Measurements from ENCODE around the gene NEU2. TPM values are rescaled to one million over a fixed set of nuclear protein-coding genes. Genes with fewer than 3 reads are reported as not detected.

The NEU2 gene
- total RNA-seq, 4 donors from 2014 or later, result not detected

DNA sequence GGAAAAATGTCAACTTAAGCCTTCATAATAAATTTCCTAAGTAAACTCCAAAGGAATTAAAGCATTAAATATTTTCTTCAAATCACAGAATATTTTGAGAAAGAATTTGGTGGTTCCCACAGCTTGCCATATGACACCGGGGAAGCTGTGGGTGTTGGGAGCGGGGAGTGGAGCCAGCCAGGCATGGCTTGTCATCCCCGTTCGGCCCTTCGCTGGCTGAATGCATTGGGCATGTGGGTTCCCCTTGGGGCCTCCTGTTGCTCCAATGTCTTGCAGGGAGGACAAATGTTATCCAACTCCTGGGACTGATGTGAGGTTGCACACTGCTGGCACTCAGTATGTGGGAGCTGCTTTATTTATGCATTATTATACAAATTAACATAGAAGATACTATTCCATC lies 38.0 kb upstream of the NEU2 start:
- TF ChIP-seq, protein P1, sequence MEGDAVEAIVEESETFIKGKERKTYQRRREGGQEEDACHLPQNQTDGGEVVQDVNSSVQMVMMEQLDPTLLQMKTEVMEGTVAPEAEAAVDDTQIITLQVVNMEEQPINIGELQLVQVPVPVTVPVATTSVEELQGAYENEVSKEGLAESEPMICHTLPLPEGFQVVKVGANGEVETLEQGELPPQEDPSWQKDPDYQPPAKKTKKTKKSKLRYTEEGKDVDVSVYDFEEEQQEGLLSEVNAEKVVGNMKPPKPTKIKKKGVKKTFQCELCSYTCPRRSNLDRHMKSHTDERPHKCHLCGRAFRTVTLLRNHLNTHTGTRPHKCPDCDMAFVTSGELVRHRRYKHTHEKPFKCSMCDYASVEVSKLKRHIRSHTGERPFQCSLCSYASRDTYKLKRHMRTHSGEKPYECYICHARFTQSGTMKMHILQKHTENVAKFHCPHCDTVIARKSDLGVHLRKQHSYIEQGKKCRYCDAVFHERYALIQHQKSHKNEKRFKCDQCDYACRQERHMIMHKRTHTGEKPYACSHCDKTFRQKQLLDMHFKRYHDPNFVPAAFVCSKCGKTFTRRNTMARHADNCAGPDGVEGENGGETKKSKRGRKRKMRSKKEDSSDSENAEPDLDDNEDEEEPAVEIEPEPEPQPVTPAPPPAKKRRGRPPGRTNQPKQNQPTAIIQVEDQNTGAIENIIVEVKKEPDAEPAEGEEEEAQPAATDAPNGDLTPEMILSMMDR (IDR thresholded peaks at IDR 0.05), result no peak
- ATAC-seq (ENCODE audit: low FRiP score), result no peak
- DNase-seq (ENCODE audit: low spot score), result no peak

DNA sequence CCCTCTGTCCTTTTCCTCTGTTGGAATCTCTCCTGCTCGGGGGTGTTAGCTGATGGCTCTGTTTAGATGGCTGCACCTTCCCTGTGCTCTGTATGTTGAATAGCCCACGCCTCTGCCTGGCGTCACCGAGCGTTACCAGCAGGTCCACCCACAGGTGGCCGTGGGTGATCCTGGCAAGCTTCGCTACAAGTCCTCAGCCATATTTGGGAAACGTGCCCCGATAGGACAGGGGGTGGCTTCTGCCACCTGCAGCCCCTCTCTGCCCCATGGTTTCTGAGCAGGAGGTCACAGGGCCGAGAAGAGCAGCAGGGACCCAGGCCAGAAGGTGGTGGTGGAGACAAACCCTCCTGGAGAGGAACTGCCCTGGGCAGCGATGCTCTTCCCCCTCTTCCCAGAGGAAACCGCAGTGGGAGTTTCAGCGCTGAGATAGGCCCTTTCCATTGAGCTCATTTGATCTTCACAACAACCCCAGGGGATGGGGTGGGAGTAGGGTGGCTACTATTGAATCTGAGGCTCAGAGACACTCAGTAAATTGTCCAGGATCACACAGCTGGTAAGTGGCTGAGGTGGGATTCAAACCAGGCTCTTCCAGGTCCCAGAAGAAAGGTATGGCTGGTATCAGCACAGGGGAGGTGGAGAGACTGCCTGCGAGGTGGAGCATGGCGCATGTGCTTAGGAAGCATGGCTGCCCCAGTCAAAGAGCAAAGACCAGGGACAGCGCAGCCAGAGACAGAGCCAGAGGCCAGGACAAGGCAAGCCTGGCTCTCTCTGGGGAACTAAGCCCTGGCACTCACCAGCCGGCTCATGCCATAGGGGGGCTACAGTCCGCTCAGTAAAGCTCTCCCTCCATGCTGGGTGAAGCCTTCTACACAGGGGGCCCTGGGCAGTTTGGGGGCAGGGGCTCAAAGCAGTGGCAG lies 34.5 kb upstream of the NEU2 start:
- no peak for ATAC-seq (ENCODE audit: low FRiP score)
- TF ChIP-seq, protein P1 (IDR thresholded peaks at IDR 0.05), result no peak
- DNase-seq (ENCODE audit: low spot score), result no peak

DNA sequence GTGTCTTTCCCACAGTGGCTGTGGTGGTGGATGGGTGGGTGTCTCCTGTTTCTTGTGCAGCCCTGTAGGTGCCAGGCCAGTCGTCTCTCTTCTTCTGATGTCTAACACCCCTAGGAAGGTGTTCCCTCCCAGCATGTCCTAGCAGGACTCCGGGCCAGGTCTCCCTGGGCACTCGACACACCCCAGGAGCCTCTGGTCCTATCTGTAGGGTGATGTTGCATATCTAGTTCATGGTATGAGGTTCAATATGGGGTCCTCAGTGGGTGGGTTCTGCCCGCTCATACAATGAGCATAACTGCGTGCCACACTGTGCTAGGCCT lies 33.8 kb upstream of the NEU2 start:
- no peak for DNase-seq (ENCODE audit: low spot score)
- TF ChIP-seq, protein P1 (IDR thresholded peaks at IDR 0.05), result no peak
- ATAC-seq (ENCODE audit: low FRiP score), result no peak

DNA sequence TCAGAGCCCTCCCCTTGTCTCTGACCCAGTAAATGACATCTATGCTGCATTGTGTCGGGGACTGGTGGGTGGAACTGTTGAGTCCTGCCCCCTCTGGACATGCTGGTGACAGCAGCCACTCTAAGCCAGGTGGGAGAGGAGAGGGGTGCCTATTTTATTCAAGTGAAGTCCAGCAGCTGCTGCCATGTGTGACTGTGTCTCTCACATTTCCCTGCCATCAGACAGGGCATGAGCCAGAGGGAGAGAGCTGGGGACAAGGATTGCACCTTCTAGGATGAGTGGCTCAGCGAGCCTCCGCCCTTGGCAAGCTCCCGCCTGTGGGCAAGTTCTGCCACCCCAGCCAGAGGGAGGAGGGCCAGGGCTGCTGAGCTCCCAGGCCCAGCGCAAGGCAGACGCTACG lies 33.1 kb upstream of the NEU2 start:
- TF ChIP-seq, protein P1 (IDR thresholded peaks at IDR 0.05), result no peak
- ATAC-seq (ENCODE audit: low FRiP score), result no peak
- DNase-seq (ENCODE audit: low spot score), result no peak

DNA sequence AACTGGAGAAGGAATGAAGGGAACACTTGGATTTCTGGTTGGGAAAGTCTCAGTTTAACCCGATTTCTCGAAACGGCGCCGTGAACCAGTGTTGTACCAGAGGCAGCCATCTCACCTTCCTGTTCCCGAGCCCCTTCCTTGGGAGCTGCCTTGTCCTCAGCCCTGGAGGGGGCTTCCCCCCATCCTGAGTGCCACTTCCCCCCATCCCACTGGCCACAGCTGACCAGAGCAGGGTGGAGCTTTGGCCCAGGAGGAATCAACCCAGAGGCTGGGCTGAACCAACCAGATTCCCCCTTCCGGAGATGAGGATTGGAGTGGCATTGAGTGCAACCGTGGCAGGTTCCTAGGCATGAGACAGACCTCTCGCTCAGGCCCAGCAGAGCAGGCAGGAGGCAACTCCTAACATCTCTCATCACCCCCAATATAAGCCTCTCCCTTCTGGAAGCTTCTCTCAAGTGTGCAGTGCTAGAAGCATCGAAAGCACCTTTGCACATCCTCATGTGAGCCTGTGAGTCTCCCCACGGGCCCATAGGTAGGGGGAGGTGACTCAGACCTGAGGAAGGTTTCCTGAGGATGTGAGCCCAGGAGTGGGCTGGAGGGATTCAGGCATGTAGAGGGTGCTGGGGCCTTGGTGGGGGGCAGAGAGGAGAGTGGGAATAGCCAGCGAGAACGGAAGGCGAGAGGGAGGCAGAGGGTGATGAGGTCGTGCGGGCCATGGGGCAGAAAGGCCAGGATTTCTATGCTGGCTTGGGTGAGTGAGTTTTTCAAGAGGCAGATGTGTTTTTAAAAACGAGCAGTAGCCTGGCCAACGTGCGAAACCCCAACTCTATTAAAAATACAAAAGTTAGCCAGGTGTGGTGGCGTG lies 31.4 kb upstream of the NEU2 start:
- ATAC-seq (ENCODE audit: low FRiP score), result no peak
- TF ChIP-seq, protein P1 (IDR thresholded peaks at IDR 0.05), result no peak
- DNase-seq (ENCODE audit: low spot score), result no peak

DNA sequence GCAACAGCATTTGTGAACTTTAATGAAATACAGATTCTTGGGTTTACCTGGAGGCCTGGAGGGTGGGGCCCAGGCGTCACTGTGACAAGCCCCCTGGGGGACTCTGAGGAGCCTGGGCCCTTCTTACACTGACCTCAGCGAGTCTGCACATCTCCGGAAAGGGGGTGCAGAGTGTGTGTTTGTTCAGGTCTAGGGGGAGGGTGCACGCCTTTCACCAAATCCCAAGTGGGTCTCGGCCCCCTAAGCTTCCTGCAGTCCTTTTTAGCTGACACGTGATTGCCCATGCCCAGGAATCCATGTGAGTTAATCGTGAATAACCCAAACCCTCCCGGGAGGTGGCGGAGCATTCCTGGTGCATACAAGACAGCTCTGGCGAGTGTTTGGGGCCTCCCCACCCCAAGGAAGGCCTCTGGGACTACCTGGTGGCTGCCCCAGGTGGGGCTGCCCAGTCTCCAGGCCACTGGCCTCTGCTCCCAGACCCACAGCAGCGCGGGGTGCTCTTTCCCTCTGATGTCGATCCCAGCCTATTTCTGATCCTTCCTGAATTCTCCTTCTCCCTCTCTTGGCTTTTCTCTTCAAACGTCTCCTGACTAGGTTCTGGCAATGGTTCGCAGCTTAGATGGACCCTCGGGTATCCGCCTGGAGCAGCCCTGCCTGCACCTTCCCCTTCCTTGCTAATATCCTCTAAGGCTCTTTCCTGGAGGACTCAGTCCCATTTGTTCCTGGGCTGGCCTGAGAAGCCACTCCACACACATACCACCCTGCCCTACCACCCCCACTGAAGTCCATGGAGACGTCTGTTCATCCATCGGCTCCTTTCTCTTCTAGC lies 29.4 kb upstream of the NEU2 start:
- DNase-seq (ENCODE audit: low spot score) (no peak), ATAC-seq (ENCODE audit: low FRiP score) (no peak)
- TF ChIP-seq, protein P1 (IDR thresholded peaks at IDR 0.05), result no peak

Data from omental fat pad (tissue), 4 donors.